Left ventricle myocardium inferior (tissue), 1 donor: Measurements from ENCODE around the gene SLC37A1. TPM values are rescaled to one million over a fixed set of nuclear protein-coding genes. Genes with fewer than 3 reads are reported as not detected.

Source experiments
- DNase-seq: peaks from one replicate; pipeline ENCODE4 v3.0.0-alpha.2; 2020
- H3K27ac ChIP-seq: fragments of 200-600 bp; replicated peaks from 2 replicates; pipeline ENCODE4 v1.8.0; 2021
- H3K27me3 ChIP-seq: fragments of 200-600 bp; 2 replicates; pipeline ENCODE4 v1.8.0; 2021; ENCODE audit warnings: low read depth
- H3K36me3 ChIP-seq: fragments of 200-600 bp; 2 replicates; pipeline ENCODE4 v1.8.0; 2021
- H3K4me1 ChIP-seq: fragments of 200-600 bp; 2 replicates; pipeline ENCODE4 v1.8.0; 2021
- H3K4me3 ChIP-seq: fragments of 200-600 bp; 2 replicates; pipeline ENCODE4 v1.8.0; 2021; ENCODE audit warnings: mild to moderate bottlenecking, moderate library complexity
- H3K9me3 ChIP-seq: fragments of 200-600 bp; replicated peaks from 2 replicates; pipeline ENCODE4 v1.8.0; 2021
- intact Hi-C: fragments of 100-400 bp; cut with micrococcal nuclease; formaldehyde crosslinking; loops from one replicate; pipeline ENCODE4 v1.11.0; 2022
- total RNA-seq: library from RNA; stranded (reverse); fragmentation: NEBNext Ultra II Directional; extraction: Animal tissue kit (Norgen Biotek cat#: 25700); gene quantifications from one replicate; pipeline ENCODE4 v1.2.1, GENCODE V29; 2021
- TF ChIP-seq, protein P1 (sequence below): fragments of 200-600 bp; IDR thresholded peaks from 2 replicates; pipeline ENCODE4 v1.8.0; 2021; ENCODE audit warnings: antibody characterized with exemption, mild to moderate bottlenecking, borderline replicate concordance
- donor health status: DM: no; HTN: yes; CAD: no; lungs with severe emphysema.

The SLC37A1 gene
- total RNA-seq, 1 donor from 2014 or later, result 3.8 TPM

DNA sequence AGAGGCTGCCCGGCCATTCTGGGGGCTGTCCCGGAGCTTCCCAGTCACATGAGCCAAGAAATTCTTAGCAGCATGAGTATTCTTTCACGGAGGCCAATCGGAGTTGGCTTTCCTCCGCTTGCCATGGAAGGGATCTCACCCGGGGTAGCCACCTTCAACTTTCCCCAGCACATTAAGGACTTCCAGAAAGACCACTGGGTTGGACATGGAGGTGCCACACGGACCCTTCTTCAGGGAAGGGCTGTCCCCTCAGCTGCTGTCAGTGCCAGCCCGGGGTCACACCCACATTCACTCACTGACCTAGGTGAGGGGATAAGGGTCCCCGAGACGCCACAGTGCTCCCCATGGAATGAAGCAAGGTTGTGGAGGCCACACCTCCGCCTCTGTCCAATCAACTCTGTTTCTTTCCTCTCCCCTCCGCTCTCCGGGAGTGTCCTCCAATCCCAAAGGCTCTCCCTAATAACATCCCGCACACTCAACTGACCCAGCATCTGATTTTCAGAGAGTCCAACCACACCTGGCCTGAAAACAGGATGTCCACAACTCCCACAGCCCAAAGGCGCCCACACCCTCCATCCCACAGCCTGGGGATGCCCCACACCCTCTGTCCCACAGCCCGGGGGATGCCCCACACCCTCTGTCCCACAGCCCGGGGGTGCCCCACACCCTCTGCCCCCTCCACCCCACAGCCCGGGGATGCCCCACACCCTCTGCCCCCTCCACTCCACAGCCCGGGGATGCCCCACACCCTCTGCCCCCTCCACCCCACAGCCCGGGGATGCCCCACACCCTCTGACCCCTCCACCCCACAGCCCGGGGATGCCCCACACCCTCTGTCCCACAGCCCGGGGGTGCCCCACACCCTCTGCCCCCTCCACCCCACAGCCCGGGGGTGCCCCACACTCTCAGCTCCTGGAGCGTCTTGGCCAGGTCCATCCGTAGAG, 37.0 kb upstream of the SLC37A1 start:
- Histone ChIP-seq H3K9me3 (no peaks in the 10 kb centered on the region), H3K4me1 (no peaks in the 10 kb centered on the region), H3K36me3 (no peaks in the 10 kb centered on the region), H3K4me3 (no peak overlapping the region), H3K27me3 (peaks cover 29% of the 10 kb centered on the region), H3K27ac (no peak overlapping the region)
- TF ChIP-seq, protein P1, sequence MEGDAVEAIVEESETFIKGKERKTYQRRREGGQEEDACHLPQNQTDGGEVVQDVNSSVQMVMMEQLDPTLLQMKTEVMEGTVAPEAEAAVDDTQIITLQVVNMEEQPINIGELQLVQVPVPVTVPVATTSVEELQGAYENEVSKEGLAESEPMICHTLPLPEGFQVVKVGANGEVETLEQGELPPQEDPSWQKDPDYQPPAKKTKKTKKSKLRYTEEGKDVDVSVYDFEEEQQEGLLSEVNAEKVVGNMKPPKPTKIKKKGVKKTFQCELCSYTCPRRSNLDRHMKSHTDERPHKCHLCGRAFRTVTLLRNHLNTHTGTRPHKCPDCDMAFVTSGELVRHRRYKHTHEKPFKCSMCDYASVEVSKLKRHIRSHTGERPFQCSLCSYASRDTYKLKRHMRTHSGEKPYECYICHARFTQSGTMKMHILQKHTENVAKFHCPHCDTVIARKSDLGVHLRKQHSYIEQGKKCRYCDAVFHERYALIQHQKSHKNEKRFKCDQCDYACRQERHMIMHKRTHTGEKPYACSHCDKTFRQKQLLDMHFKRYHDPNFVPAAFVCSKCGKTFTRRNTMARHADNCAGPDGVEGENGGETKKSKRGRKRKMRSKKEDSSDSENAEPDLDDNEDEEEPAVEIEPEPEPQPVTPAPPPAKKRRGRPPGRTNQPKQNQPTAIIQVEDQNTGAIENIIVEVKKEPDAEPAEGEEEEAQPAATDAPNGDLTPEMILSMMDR, result no peak
- intact Hi-C loops, result no loop called here
- no peak for DNase-seq

DNA sequence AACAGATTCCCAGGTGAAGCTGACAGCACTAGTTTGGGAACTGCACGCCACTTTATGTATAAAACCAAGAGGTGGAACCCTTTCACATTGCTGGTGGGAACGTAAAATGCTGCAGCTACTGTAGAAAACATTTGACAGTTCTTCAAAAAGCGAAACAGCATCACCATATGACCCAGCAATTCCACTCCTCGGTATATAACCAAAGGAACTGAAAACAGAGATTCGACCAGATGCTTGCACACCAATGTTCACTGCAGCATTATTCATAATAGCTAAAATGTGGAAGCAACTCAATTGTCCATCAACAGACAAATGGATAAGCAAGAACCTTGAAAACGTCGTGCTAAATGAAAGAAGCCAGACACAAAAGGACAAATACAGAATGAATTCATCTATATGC, 35.1 kb upstream of the SLC37A1 start:
- Histone ChIP-seq H3K27me3 (peaks cover 18% of the 10 kb centered on the region), H3K27ac (no peak overlapping the region), H3K9me3 (no peaks in the 10 kb centered on the region), H3K4me3 (no peak overlapping the region), H3K36me3 (no peaks in the 10 kb centered on the region), H3K4me1 (no peaks in the 10 kb centered on the region)
- intact Hi-C loops, result no loop called here
- TF ChIP-seq, protein P1, result no peak
- DNase-seq, result no peak

DNA sequence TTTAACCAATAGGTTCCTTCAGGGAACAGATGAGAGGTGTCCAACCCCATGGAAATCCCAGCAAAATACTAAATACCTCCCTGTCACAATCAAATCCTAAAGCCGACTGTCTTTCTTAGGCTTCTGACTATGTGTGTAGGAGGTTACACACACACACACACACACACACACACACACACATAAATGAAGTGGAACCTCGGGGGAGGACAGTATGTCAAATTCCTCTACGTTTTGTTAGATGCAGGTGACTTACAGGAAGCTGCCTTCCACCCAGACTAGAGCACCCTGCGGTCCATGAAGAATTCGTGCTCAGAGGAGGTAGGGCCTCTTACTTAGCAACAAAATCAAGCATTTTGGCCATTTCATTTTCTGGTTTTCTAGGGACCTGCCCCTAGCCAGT, 34.1 kb upstream of the SLC37A1 start:
- H3K4me3 ChIP-seq, result no peak overlapping the region
- peaks cover 8% of the 10 kb centered on the region for H3K27me3 ChIP-seq
- H3K27ac ChIP-seq, result no peak overlapping the region
- intact Hi-C loops, result no loop called here
- H3K9me3 ChIP-seq, result no peaks in the 10 kb centered on the region
- DNase-seq, result no peak
- H3K36me3 ChIP-seq, result no peaks in the 10 kb centered on the region
- H3K4me1 ChIP-seq, result no peaks in the 10 kb centered on the region
- TF ChIP-seq, protein P1, result no peak

DNA sequence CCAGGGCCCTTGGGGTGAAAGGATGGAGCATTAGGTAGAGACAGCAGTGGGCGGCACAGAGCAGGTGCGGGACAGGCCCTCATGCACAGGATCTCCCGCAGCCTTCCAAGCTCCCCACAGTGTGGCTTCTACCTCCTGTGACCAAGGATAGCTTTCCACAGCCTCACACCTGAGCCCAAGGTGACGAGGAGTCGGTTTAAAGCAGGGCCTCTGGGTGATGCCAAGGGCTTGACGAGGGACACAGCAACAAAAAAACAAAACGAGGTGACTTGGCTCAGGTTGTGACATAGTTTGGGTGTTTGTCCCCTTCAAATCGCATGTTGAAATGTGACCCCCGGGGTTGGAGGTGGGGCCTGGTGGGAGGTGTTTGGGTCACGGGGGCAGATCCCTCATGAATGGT, 32.9 kb upstream of the SLC37A1 start:
- no peaks in the 10 kb centered on the region for H3K9me3 ChIP-seq
- intact Hi-C loops, result no loop called here
- H3K36me3 ChIP-seq, result no peaks in the 10 kb centered on the region
- DNase-seq, result no peak
- no peaks in the 10 kb centered on the region for H3K4me1 ChIP-seq
- H3K27me3 ChIP-seq, result peaks cover 6% of the 10 kb centered on the region
- H3K27ac ChIP-seq, result no peak overlapping the region
- TF ChIP-seq, protein P1, result no peak
- H3K4me3 ChIP-seq, result no peak overlapping the region

DNA sequence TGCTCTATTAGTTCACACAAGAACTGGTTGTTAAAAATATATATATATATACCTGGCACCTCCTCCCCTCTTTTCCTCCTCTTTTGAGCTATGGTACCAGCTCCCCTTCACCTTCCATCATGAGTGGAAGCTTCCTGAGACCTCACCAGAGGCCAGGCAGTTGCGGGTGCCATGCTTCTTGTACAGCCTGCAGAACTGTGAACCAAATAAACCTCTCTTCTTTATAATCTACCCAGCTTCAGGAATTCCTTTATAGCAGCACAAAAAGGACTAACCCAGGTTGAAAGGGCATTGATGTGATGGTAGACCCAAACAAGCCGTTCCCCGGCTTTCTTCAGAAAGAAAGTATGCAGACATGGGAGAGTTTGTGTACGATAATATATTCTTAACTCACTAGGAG, 32.5 kb upstream of the SLC37A1 start:
- TF ChIP-seq, protein P1, result no peak
- DNase-seq, result no peak

More for the DNA sequence above, 32.5 kb upstream of the SLC37A1 start:
- Histone ChIP-seq H3K27ac (no peak overlapping the region), H3K4me1 (no peaks in the 10 kb centered on the region), H3K27me3 (peaks cover 6% of the 10 kb centered on the region), H3K9me3 (no peaks in the 10 kb centered on the region), H3K4me3 (no peak overlapping the region), H3K36me3 (no peaks in the 10 kb centered on the region)
- intact Hi-C loops, result no loop called here
